KG1 (cell line): ENCODE measurements around the gene ADM.

Experiments
- DNase-seq: peaks from one replicate; lab custom pipeline; 2025; lab: John Stamatoyannopoulos, UW

ADM gene

DNA sequence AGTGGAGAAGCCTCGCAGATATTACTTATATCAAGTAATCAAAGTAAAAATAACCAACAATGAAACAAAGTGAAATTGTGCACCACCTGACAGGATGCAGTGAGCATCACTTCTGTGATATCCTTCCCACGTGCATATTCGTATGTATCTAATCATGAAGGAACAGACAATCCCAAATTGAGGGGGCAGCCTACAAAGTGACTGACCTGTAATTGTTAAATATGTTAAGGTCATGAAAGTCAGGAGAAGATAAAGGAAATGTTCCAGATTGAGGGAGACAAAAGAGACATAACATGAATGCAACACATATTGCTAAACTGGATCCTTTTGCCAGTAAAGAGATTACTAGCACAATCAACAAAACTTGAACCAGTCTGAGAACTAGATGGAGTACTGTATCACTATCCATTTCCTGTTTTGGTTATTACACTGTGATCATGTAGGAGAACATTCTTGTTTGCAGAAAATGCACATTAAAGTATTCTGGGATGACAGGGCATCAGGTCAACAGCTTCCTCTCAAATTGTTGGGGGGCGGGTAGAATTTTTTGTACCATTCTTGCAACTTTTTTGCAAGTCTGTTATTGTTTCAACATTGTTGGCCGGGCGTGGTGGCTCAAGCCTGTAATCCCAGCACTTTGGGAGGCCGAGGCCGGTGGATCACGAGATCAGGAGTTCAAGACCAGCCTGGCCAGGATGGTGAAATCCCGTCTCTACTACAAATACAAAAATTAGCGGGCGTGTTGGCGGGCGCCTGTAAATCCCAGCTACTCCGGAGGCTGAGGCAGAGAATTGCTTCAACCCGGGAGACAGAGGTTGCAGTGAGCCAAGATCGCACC lies 12.9 kb upstream of the ADM start:
- no peak for DNase-seq

DNA sequence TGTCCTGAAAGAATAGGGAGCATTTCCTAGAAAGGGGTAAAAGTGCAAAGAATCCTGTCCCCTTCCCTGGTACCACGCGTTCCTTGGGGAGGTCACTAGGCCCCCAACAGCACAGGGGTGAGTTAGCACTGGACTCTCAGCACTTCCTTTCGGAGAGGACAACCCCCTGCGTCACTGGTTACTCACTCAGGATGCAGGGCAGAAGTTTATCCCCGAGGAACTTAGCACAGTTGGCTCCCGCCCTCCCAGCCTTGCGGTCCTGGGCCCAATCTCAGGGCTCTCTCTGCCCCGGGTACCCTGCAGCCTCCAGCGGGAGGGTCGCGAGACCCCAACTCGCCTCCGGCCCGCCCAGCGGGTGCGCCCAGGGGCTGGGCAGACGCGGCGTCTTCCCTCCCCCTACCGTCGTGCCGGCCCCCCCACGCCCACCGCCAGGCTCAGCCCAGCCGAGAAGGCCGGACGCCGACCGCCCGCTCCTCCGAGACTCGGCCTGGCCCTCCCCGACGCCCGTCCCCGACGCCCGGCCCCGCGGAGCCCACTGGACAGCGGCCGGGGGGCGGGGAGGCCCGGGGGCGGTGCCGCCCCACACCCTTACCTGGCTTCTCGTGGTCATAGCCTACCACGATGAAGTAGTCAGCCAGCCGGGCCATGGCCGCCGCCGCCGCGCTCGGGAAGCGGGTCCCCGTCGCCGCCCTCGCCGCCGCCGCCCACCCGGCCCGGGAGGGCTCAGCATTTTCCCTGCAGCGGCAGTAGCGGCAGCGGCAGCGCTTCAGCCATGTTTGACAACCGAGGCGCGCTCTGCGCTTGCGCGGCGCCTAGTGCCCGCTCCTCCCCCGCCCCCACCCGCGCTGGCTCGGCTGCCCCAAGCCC lies 11.2 kb upstream of the ADM start, which contains the start of gene SBF2:
Gene SBF2 (minus strand): TSS at position 797 of the 867 bp plus-strand sequence. CDS start 150 bp downstream, at position 647.
- DNase-seq: peak; percentile 52

DNA sequence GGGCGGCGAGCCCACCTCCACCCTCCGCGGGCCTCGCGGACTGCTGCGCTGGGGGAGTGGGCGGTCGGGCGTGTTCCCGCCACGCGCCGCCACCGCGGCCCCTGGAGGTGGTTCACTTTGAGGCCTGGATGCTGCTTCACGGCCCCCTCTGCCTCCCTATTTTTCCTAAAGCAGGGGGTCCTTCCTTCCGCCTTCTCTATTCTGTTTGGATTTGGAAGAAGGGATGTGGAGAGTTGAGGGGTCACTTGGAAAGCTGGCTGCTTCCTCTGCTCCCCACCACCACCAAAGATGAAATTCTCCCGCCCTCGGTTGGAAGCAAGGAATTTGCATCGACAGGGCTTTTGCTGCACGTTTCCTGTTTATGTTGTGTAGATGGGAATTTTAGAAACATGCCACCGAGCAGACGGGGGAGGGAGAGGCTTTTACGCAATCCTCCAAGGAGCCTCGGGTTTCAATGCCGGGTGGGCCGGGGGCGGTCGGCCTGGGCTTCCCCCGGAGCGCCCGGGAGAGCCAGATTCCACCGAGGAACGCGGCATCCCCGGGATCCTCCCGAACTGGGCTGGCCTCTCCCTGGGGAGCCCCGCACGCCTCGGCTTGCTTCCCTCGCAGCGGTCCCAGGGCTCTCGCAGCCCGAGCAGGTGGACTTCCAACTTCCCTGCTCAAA lies 10.5 kb upstream of the ADM start:
- DNase-seq: no peak

DNA sequence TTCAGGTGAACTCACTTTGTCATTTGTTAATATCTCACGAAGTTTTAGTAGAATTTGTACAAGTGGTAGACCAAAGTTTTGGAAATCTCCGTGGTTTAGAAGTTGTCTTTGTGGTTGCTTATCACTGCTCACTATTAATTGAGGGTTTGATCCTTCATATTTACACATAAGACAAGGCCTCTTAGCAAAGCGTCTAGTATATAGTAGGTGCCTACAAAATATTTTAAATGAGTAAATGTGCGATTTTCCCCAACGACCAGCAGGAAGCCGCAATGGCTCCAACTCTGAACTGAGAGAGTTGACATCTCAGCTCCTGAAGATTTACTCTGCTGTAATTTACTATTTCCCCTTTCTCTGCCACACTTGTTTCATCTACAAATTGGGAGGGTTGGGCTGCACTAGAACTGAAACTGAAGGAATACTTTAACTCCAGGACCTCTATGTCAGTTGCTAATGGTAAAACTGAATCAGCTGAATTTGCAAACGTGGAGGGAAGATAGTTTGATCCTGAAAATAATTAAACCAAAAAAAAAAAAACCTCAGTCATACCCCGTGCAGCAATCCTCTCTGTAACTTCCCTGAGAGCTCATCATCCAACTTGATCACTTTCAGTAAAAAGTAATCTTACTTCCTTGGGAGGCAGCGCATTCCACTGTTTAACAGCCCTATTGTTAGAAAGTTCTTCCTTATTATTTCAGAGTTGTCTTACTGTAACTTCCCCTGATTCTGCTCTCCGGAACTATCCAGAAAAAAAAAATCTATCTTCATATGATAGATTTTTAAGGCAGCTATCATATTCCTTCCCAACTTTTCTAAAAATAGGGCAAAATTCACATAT lies 9.6 kb upstream of the ADM start:
- peak; percentile 29 for DNase-seq

DNA sequence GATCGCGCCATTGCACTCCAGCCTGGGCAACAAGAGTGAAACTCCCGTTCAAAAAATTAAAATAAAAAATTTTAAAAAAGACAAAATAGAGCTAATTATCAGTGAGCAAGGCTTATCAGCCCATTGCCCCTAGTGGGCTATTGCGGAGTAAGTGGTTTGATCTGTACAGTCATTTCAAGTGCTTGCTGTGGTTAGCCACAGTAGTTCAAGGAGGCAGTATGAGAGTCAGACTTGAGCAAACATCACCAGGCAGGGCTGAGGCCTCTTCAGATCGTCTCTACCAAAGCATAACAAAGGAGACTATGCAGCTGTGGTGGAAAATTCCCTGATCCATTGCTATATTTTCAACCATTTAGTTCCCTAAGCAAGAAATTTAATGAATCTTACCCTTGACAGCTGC lies 6.5 kb upstream of the ADM start:
- no peak for DNase-seq

DNA sequence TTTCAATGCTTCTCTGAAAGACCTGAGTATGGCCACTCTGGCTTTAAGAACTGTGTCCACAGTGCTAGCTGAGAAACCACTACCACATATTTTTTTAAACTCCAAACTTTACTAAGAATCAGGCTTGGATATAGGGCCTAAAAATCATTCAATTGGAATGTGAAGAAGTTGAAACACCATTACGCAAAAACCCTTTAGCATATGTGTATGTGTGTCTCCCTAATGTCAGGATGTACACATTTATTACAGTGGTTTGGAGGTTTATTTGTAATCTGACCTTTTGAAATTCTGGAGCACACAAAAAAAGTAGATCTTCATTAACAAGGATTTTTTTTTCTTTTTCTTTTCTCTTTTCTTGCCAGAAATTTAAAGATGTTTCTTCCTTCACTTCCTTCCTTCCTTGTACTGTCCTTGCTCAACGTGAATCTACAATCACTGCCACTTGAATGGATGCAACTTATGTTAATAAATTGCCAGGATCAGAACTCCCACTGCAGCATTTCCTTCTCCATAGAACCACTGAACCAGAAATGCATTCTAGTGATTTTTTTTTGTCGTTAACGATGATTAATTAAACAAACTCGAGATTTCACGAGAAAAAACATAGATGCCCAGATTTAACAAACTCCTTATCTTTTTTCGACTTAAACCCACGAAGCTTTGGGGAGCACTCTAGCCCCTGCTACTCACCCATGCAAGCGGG lies 3.1 kb upstream of the ADM start:
- no peak for DNase-seq

DNA sequence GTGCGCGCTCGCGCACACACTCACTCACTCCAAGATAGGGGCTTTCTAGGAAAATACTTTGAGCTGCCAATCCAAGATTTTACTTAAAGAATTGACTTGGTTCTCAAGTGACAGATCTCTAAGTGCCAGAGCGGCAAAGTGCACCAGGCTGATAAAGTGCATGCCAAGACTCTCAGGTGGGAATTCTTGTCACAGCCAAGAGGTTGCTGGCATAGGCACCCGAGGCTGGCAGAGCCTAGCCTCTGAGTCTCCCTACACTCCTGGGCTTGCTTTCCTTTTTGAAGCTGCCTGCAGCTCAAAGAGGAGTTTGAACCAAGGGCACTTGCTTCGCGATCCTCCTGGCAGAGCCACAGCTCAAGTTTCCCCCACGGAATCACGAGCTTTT lies 2.5 kb upstream of the ADM start:
- no peak for DNase-seq

DNA sequence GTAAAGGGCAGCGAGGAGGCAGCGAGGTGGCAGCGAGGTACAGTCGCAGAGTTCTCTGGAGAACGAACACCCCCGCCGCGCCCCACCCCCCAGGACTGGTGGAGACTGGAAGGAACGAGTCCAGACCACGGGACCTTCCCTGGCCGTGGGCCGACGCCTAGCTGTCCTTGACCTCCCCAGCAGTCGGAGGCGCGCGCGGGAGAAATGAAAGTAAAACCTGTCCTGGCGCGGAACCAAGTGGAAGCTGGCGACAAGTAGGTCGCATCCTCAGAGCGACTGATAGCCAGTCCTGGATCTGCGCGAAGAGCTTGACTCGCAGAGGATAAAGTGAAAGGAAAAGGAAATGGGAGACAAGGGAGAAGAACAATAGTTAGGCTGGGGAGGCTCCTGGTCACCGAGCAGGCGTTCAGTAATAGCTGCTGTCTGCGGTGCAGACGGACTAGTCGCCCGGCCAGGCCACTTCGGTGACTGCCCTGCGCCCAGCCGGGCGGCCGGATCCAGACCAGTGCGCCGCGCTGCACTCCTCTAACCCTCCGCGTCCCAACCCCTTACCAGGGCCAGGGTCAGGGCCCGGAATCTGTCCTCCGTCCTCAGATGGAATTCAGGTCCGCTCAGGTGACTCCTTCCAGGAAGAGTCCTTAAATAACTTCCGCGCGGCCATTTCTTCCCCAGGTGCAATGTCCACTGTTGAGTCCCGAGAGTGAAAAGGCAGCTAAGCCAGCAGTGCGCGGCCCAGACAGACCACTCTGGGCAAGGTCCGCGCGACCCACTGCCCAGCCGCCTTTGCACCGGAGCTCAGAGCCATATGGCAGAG lies 1.9 kb upstream of the ADM start:
- no peak for DNase-seq

DNA sequence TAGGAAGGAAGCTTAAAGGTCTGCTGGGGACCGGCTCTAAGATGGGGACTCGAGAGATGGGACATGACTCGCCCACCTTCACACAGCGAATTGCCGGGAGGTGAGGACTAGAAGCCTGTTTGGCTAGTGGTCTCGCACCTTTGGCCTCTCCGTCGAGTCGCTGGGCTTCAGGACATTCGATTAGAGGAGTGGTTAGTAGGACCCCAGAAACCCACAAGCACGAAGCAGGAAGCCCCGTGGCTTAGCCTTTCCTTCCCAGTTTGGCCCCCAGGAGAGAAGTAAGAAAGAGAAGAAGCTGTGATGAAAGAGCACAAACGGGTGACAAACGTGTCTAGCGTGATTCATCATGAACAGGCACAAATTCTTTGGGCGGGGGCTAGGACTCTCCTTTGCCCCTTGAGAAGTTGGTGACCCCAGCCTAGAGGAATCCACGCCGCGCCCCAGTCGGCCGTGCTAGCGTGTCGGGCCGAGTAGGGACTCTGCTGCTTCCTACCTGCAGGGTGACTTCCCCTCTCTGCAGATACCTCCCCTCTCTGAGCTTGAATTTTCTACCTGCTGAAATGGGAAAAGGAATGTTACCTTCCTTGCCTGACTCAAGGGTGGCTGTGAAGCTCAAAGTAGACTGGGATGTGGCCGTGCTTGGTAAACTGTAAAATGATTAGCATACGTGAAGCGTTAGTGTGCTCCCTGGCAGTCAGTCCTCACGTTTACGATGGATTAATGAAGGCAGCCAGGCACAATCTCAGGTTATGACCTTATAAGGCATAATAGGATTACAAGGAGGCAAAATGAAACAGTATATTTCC lies 1.1 kb upstream of the ADM start:
- DNase-seq: peak; percentile 69

DNA sequence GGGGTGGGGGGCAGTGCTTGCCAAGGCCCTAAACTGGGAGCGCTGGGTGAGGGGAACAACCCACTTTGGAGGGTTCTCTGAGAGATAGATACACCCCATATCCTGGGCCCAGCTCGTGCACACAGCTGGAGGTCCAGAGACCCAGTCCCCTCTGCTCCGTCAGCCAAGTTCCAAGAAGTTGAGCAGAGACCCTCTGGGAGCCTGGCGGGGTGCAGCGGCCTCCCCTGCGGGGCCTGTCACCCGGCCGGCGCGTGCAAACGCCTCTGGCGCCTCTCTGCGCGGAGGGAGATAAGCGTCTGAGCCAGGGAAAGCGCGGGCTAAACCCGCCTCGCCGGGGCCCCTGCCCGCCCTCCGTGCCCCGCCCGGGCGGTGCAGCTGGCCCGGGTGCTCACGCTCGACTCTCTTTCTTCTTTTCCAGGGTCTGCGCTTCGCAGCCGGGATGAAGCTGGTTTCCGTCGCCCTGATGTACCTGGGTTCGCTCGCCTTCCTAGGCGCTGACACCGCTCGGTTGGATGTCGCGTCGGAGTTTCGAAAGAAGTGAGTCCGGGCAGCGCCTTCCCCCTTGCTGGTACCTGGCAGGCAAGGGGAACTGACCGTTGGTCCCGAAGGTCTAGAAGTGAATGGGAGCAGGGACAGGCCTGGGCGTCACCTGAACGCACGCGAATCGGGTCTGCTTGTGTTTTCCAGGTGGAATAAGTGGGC lies 540 bp downstream of the ADM start:
- DNase-seq: no peak

DNA sequence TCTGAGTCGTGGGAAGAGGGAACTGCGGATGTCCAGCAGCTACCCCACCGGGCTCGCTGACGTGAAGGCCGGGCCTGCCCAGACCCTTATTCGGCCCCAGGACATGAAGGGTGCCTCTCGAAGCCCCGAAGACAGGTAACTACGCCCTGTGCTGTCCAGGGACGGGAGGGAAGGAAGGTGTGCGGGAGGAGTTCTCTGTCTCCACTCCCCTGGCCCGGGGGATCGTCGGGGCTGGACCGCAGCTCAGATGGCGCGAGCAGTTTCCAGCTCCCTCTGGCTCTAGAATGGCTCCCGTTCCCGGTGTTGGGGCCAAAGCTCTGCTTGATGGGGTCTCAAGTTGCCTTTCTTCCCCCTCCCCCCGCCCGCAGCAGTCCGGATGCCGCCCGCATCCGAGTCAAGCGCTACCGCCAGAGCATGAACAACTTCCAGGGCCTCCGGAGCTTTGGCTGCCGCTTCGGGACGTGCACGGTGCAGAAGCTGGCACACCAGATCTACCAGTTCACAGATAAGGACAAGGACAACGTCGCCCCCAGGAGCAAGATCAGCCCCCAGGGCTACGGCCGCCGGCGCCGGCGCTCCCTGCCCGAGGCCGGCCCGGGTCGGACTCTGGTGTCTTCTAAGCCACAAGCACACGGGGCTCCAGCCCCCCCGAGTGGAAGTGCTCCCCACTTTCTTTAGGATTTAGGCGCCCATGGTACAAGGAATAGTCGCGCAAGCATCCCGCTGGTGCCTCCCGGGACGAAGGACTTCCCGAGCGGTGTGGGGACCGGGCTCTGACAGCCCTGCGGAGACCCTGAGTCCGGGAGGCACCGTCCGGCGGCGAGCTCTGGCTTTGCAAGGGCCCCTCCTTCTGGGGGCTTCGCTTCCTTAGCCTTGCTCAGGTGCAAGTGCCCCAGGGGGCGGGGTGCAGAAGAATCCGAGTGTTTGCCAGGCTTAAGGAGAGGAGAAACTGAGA lies 1.4 kb downstream of the ADM start:
- no peak for DNase-seq

DNA sequence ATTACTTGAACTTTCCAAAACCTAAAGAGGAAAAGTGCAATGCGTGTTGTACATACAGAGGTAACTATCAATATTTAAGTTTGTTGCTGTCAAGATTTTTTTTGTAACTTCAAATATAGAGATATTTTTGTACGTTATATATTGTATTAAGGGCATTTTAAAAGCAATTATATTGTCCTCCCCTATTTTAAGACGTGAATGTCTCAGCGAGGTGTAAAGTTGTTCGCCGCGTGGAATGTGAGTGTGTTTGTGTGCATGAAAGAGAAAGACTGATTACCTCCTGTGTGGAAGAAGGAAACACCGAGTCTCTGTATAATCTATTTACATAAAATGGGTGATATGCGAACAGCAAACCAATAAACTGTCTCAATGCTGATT lies 2.1 kb downstream of the ADM start:
- DNase-seq: no peak

DNA sequence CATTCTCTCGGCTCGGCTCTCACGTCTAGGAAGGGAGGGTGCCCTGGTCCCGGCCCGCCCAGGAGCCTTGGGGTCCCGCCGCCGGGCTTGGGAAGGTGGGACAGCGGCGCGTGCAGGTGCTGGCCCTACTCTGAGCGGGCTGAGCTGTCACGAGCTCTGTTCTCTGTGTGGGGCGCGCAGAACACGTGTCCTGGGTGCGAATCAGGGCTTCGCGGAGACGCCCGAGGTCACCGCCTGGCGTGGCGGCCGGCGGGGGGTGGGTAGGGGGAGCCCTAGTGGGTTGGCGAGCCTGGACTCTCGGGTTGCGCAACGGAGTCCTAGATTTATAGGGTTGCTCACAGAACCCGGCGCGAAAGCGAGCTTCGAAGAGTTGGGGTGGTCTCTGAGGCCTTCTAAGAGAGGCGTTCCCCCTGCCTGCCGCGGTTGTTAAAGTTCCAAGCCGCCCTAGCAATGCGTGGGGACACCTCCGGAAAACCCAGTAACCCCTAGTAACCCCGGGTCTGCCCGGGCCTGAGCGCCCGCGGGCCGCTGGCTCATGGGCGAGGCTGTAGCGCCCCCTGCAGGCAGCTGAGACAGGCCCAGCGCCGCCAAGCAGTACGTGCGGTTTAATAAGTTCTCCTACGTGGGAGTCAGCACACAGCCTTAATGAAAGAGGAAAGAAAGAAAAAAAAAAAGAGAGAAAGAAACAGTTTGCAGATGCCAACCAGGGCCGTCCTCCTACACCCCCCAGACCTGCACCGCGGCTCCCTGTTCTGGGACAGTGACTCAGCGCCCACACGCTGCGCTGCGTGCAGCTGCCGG lies 2.7 kb downstream of the ADM start:
- DNase-seq: peak; percentile 72

DNA sequence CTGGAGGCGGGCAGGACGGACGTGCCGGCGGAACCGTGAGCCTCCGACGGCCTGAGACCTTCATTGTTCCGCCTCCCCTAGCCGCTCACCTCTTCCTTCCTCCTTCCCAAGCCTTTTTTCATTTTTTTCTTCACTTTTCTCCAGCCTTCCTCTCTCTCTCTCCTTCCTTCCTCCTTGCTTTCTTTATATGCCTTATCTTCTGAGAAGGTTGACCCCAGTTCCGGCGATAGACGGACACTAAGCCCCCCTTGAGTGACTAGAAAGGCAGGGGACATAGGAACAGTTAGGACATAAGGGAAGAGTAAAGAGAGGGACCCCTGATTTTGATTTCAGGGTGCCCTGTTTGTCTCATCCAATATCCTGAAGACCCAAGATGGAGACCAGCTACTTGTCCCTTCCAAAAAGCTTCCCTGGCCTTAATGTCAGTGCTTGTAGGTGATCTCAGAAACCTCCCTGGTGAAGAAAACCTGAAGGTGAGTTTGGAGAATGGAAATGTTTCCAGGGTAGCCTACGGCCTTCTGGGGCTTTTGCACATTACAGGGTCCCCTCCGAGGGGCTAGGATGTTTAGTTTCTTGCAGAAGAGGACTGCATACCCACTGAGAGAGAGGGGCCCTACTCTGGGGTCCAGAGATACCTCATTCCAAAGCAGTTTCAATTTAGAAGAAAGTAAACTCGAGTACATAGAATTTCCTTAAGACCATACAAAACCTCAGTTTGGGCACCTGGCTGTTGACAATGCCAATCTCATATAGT lies 3.5 kb downstream of the ADM start:
- DNase-seq: no peak

DNA sequence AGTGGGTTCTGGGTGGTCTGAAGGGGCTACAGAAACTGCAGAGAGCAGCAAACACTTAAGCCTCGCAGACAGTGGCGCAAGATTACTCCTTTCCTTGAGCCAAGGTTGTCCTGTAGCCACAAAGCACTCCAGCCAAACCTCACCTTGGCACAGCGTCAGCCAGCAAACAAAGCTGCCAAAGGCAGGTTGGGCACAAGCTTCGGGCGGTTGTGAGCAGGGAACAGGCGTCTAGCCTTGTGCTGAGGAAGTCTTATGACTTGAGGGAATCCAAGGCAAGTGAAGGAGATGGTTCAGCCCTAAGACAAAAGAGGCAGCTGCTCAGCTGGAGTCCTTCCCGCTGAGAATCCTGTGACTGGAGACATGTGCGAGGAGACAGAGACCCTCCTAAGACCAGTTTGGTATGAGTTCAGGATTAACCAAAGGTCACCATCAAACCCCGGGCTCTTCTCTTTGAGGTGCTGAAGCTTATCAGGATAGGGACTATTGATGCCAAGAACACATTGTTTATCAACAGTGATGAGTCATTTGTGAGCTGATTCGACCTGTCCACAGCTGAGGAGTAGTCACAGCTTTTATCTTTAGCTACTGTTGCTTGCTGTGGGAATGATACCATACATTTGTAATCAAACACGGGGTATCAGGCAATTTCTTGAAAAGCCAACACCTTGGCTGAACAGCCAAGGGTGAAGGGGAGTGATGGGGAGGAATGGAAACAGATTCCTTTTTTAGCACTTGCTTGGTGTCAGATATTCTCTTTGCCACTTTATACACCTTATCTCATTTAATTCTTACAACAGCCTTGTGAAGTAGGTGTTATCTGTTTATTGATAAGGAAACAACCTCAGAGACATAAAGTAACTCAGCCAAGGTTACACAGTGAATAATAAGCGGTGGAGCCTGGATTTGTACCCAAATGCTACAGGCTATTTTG lies 4.6 kb downstream of the ADM start:
- no peak for DNase-seq
